Femur (tissue), 1 donor: ENCODE data around the gene ARRB1.

ENCODE experiments used
- DNase-seq: peaks from one replicate; pipeline ENCODE4 v3.0.0-alpha.2; 2017

Gene ARRB1

GRCh38 chr11:75271730-75272129 is 79.7 kb downstream of the ARRB1 start:
- no peak for DNase-seq

GRCh38 chr11:75270896-75271418 is 80.5 kb downstream of the ARRB1 start:
- no peak for DNase-seq

GRCh38 chr11:75269896-75270295 is 81.6 kb downstream of the ARRB1 start:
- no peak for DNase-seq

- no peak for DNase-seq
These were observed 82.1 kb downstream of the ARRB1 start for GRCh38 chr11:75269367-75269660.

- no peak for DNase-seq
These were observed 82.7 kb downstream of the ARRB1 start for GRCh38 chr11:75268626-75269366.

GRCh38 chr11:75267171-75267970 is 84.1 kb downstream of the ARRB1 start:
- no peak for DNase-seq

GRCh38 chr11:75265851-75266531 is 85.5 kb downstream of the ARRB1 start:
- DNase-seq: no peak

GRCh38 chr11:75264971-75265370 is 86.5 kb downstream of the ARRB1 start:
- no peak for DNase-seq

- no peak for DNase-seq
These were observed 87.1 kb downstream of the ARRB1 start for GRCh38 chr11:75264356-75264755.

GRCh38 chr11:75263944-75264349 is 87.5 kb downstream of the ARRB1 start:
- DNase-seq: peak; percentile 47

GRCh38 chr11:75262961-75263852 is 88.3 kb downstream of the ARRB1 start:
- DNase-seq: peak; percentile 15

- DNase-seq: no peak
These were observed 89.0 kb downstream of the ARRB1 start for GRCh38 chr11:75262436-75262835.

- peak; percentile 12 for DNase-seq
These were observed 89.5 kb downstream of the ARRB1 start for GRCh38 chr11:75261902-75262361.

- peak; percentile 15 for DNase-seq
These were observed 90.9 kb downstream of the ARRB1 start for GRCh38 chr11:75260396-75261170.

GRCh38 chr11:75254326-75254725 is 97.1 kb downstream of the ARRB1 start:
- DNase-seq: no peak

- DNase-seq: peak; percentile 4
These were observed 101.8 kb downstream of the ARRB1 start for GRCh38 chr11:75249704-75250103.

GRCh38 chr11:75248924-75249256 is 102.6 kb downstream of the ARRB1 start:
- DNase-seq: no peak

- DNase-seq: peak; percentile 10
These were observed 104.7 kb downstream of the ARRB1 start for GRCh38 chr11:75246671-75247350.

- DNase-seq: peak; percentile 11
These were observed 105.3 kb downstream of the ARRB1 start for GRCh38 chr11:75246006-75246670.

- DNase-seq: peak; percentile 0
These were observed 106.0 kb downstream of the ARRB1 start for GRCh38 chr11:75245356-75246005.
